Osteocyte (in vitro differentiated cells): ENCODE results near the gene GSTM2. TPM values are rescaled to one million over a fixed set of nuclear protein-coding genes. Genes with fewer than 3 reads are reported as not detected.
A peak's percentile ranks its signal among the peaks of the same experiment; 100 is the strongest.
"Not testable (repeated sequence)": the region's sequence is repeated elsewhere in the genome, so short reads cannot be mapped to it uniquely, and the experiment has no call there.

Experiments
- DNase-seq: peaks from one replicate; pipeline ENCODE4 v3.0.0; 2021; ENCODE audit warnings: mixed read lengths; ENCODE audit not compliant: unreplicated experiment; ENCODE audit errors: extremely low spot score
- H3K27ac Mint-ChIP-seq: one replicate; pipeline ENCODE4 v1.8.0; 2021; ENCODE audit warnings: mild to moderate bottlenecking, mixed read lengths; ENCODE audit not compliant: unreplicated experiment
- H3K27me3 Mint-ChIP-seq: one replicate; pipeline ENCODE4 v1.8.0; 2021; ENCODE audit warnings: mixed read lengths; ENCODE audit not compliant: unreplicated experiment
- H3K36me3 Mint-ChIP-seq: one replicate; pipeline ENCODE4 v1.8.0; 2021; ENCODE audit warnings: mixed read lengths; ENCODE audit not compliant: unreplicated experiment
- H3K4me1 Mint-ChIP-seq: one replicate; pipeline ENCODE4 v1.8.0; 2021; ENCODE audit warnings: mixed read lengths; ENCODE audit not compliant: unreplicated experiment
- H3K4me3 Mint-ChIP-seq: one replicate; pipeline ENCODE4 v1.8.0; 2021; ENCODE audit warnings: mild to moderate bottlenecking, moderate library complexity, mixed read lengths; ENCODE audit not compliant: unreplicated experiment
- H3K9me3 Mint-ChIP-seq: one replicate; pipeline ENCODE4 v1.8.0; 2021; ENCODE audit warnings: mixed read lengths; ENCODE audit not compliant: unreplicated experiment
- total RNA-seq: library from RNA; stranded (reverse); gene quantifications from 2 replicates; pipeline ENCODE4 v1.2.1, GENCODE V29; 2021
- TF ChIP-seq, protein P1 (sequence below): fragments of 200-600 bp; sonication (generic); IDR thresholded peaks from 2 replicates; pipeline ENCODE4 v1.5.0; 2021; ENCODE audit warnings: antibody characterized with exemption, mild to moderate bottlenecking, moderate library complexity

Gene GSTM2
- total RNA-seq, 1 donor from 2014 or later = 39.0 TPM

DNA sequence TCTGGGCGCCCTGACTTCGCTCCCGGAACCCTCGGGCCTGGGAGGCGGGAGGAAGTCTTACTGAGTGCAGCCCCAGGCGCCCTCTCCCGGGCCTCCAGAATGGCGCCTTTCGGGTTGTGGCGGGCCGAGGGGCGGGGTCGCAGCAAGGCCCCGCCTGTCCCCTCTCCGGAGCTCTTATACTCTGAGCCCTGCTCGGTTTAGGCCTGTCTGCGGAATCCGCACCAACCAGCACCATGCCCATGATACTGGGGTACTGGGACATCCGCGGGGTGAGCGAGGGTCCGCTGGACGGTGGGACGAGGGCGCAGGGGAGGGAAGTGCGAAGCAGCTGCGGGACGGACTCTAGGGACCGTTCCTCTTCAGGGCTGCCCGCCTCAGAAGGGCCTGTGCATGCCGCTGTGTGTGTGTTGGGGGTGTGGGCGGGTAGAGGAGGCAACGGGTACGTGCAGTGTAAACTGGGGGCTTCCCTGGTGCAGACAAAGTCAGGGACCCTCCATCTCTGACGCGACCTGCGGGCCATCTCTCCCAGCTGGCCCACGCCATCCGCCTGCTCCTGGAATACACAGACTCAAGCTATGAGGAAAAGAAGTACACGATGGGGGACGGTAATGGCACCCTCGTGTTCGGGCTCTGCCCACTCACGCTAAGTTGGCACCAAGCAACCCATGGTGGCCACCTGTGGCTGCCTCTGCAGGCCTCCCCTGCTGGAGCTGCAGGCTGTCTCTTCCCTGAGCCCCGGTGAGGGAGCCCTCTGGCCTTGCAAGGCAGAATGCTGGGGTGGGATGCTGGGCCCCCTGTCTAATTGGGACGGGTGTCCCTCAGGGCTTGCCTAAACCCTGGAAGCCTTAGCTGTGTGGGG lies 20.0 kb downstream of the GSTM2 start, which contains the start of gene GSTM1:
TSS of gene GSTM1 (plus strand) at position 177 of the 859 bp plus-strand sequence. CDS start at position 234, 57 bp downstream.
- H3K4me3 Mint-ChIP-seq = peak within 1 kb of the TSS; percentile 61
- H3K27ac Mint-ChIP-seq = peak within 1 kb of the TSS; percentile 78
- H3K27me3 Mint-ChIP-seq = no peaks in the 10 kb centered on the region
- H3K9me3 Mint-ChIP-seq = no peaks in the 10 kb centered on the region
- H3K36me3 Mint-ChIP-seq = no peaks in the 10 kb centered on the region
- no peak for DNase-seq
- TF ChIP-seq, protein P1, sequence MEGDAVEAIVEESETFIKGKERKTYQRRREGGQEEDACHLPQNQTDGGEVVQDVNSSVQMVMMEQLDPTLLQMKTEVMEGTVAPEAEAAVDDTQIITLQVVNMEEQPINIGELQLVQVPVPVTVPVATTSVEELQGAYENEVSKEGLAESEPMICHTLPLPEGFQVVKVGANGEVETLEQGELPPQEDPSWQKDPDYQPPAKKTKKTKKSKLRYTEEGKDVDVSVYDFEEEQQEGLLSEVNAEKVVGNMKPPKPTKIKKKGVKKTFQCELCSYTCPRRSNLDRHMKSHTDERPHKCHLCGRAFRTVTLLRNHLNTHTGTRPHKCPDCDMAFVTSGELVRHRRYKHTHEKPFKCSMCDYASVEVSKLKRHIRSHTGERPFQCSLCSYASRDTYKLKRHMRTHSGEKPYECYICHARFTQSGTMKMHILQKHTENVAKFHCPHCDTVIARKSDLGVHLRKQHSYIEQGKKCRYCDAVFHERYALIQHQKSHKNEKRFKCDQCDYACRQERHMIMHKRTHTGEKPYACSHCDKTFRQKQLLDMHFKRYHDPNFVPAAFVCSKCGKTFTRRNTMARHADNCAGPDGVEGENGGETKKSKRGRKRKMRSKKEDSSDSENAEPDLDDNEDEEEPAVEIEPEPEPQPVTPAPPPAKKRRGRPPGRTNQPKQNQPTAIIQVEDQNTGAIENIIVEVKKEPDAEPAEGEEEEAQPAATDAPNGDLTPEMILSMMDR = peak; percentile 23
- H3K4me1 Mint-ChIP-seq = no peaks in the 10 kb centered on the region

DNA sequence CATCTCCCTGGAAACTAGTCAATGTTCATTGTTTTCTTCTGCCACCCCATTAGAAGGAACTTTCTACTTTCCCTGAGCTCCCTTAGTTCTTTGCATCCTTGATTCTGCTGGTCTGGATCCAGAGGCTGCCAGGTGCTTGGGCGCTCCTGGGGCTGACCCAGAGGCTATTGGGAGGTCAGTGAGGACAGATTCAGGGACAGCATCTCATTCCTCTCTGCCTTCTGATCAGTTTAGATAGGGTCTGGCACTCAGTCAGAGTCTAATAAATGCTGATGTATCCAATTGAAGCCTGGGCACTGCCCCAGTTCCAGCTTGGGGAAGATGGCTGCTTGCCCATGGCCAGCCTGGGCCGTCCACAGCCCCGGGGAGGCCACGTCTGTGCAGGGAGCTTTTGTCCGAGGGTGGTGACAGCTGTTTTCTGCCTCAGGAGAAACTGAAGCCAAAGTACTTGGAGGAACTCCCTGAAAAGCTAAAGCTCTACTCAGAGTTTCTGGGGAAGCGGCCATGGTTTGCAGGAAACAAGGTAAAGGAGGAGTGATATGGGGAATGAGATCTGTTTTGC lies 22.1 kb downstream of the GSTM2 start:
- TF ChIP-seq, protein P1 = no peak
- H3K4me3 Mint-ChIP-seq = no peak overlapping the region
- no peaks in the 10 kb centered on the region for H3K27me3 Mint-ChIP-seq
- H3K36me3 Mint-ChIP-seq = no peaks in the 10 kb centered on the region
- H3K9me3 Mint-ChIP-seq = no peaks in the 10 kb centered on the region
- no peaks in the 10 kb centered on the region for H3K4me1 Mint-ChIP-seq
- H3K27ac Mint-ChIP-seq = no peak overlapping the region
- no peak for DNase-seq

DNA sequence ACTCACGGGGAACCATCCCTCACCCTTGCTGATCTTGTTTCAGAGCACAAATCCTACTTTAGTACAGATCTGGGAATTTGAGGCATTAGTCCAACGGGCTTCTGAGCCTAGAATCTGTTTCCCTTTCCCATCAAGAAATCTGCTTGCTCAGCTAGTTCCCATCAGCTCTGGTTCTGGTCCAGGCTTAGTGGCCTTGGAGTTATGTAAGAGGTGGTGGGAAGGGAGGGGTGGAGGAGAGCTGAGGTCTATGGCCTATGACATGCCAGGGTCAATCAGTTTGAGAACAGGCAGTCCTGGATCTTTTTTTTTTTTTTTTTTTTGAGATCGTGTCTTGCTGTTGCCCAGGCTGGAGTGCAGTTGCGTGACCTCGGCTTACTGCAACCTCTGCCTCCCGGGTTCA lies 23.9 kb downstream of the GSTM2 start:
- Mint-ChIP-seq H3K27ac (no peak overlapping the region), H3K4me1 (no peaks in the 10 kb centered on the region), H3K4me3 (no peak overlapping the region), H3K36me3 (no peaks in the 10 kb centered on the region), H3K9me3 (no peaks in the 10 kb centered on the region), H3K27me3 (no peaks in the 10 kb centered on the region)
- TF ChIP-seq, protein P1 = no peak
- DNase-seq = no peak

DNA sequence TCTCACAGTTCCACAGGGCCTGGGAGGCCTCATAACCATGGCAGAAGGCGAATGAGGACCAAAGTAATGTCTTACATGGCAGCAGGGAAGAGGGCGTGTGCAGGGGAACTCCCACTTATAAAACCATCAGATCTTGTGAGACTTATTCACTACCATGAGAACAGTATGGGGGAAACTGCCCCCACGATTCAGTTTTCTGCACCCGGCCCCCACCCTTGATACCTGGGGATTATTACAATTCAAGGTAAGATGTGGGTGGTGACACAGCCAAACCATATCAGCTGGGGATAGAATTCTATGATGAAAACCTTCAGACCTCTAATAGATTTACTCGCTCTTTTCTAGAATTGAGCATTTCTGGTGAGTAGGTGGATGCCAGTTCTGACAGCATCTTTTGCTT lies 26.5 kb downstream of the GSTM2 start:
- not testable (repeated sequence) for H3K4me3 Mint-ChIP-seq, H3K4me1 Mint-ChIP-seq, H3K36me3 Mint-ChIP-seq, H3K9me3 Mint-ChIP-seq, DNase-seq, H3K27ac Mint-ChIP-seq, H3K27me3 Mint-ChIP-seq

DNA sequence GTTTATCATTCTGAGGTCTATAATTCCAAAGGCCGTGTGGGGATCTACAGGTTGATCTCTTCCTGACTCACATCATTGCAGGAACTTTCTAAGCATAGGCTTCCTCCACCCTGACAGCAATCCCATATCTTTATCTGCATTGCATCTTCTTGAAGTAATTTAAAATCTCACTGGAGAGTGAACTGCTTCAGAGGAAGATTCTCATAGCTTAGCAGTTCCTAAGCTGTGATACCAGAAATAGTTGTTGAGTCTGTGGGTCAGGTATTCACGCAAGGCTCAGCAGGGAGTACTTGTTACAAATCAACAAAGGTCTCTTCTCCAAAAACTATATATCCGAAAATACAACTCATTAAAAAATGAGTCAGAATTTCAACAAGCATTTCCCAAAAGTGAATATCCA lies 27.3 kb downstream of the GSTM2 start:
- not testable (repeated sequence) for H3K27ac Mint-ChIP-seq, H3K36me3 Mint-ChIP-seq, H3K4me1 Mint-ChIP-seq

DNA sequence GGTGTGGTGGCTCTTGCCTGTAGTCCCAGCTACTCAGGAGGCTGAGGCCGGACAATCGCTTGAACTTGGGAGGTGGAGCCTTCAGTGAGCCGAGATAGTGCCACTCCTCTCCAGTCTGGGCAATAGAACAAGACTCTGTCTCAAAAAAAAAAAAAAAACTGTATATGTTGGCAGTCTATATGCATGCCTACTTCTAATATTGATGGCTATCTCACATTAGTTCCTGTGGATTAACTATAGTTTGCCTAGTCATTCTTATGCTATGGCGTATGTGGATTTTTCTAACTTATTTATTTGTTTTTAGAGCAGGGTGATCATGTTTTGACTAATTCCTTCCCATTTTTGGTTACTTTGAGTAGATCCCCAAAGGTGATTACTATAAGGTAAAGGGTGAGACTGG lies 29.2 kb downstream of the GSTM2 start:
- H3K27ac Mint-ChIP-seq = no peak overlapping the region
- H3K4me1 Mint-ChIP-seq = no peaks in the 10 kb centered on the region
- DNase-seq = no peak
- H3K4me3 Mint-ChIP-seq = no peak overlapping the region
- no peaks in the 10 kb centered on the region for H3K36me3 Mint-ChIP-seq
- no peaks in the 10 kb centered on the region for H3K9me3 Mint-ChIP-seq
- H3K27me3 Mint-ChIP-seq = no peaks in the 10 kb centered on the region
- TF ChIP-seq, protein P1 = no peak

More for the DNA sequence above, 27.3 kb downstream of the GSTM2 start:
- H3K9me3 Mint-ChIP-seq, DNase-seq, H3K27me3 Mint-ChIP-seq, H3K4me3 Mint-ChIP-seq: not testable (repeated sequence)

DNA sequence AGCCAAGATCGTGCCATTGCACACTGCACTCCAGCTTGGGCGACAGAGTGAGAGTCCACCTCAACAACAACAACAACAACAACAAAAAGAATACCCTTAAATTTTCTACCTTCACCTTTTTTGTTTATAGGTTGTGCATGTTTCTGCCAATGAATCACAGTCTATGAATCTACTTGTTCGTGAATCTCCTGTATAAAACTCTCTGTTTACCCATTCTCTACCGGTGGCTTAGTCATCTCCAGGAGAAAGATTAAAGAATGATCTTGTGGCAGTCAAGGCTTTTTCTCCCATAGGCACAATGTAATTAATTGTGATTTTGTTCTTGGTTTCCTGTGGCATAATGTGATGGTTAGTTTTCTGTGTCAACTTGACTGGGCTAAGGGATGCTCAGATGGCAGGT lies 30.0 kb downstream of the GSTM2 start:
- H3K4me1 Mint-ChIP-seq, H3K27ac Mint-ChIP-seq: not testable (repeated sequence)

DNA sequence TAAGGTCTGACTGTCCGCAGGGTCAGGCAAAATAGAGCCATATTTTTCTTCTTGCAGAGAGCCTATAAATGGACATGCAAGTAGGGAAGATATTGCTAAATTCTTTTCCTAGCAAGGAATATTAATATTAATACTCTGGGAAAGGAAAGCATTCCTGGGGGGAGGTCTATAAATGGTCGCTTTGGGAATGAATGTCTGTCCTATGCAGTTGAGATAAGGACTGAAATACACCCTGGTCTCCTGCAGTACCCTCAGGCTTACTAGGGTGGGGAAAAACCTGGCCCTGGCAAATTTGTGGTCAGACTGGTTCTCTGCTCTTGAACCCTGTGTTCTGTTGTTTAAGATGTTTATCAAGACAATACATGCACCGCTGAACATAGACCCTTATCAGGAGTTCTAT lies 35.1 kb downstream of the GSTM2 start:
- peaks cover 16% of the 10 kb centered on the region for H3K9me3 Mint-ChIP-seq
- not testable (repeated sequence) for H3K27ac Mint-ChIP-seq, DNase-seq, H3K27me3 Mint-ChIP-seq, H3K36me3 Mint-ChIP-seq, H3K4me1 Mint-ChIP-seq, H3K4me3 Mint-ChIP-seq

More for the DNA sequence above, 30.0 kb downstream of the GSTM2 start:
- not testable (repeated sequence) for H3K4me3 Mint-ChIP-seq, H3K36me3 Mint-ChIP-seq, DNase-seq, H3K27me3 Mint-ChIP-seq, H3K9me3 Mint-ChIP-seq
